GM11168 (cell line): ENCODE measurements around the gene PARP11.

ENCODE experiments used
- in situ Hi-C: fragments of 300-500 bp; cut with MboI; formaldehyde crosslinking; loops from one replicate; pipeline ENCODE4 v1.12.0; 2022; ENCODE audit warnings: low sequenced_read_pairs; ENCODE audit not compliant: unreplicated experiment

PARP11 gene

GRCh38 chr12:3872800-3873636, at the start of gene PARP11:
Gene PARP11, minus strand, starts transcription at chr12:3873399. Its CDS starts 170 bp downstream, at chr12:3873229.
- in situ Hi-C loops, result loop anchor here (10.0 kb wide), 1 partner anchor 232 kb away; no protein-coding TSS in a partner anchor

- in situ Hi-C loops, result no loop called here
Observed at GRCh38 chr12:3922033-3922432, 48.8 kb upstream of the PARP11 start.

GRCh38 chr12:3921526-3921925, 48.3 kb upstream of the PARP11 start:
- in situ Hi-C loops, result no loop called here

DNA sequence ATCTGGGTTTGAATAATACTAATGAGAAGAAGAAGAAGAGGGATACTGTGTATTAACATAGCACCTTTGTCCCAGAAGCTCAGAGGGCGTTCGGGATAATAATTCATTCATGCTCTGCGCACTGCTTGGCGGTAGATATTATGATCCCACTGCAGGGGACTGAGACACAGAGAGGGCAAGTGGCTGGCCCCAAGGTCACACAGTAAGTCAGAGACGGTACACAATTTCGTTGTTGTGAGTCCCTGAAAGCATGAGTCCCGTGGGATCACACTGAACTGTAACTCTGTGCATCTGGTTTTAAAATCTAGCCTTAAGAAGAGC, 47.9 kb upstream of the PARP11 start:
- in situ Hi-C loops, result no loop called here

DNA sequence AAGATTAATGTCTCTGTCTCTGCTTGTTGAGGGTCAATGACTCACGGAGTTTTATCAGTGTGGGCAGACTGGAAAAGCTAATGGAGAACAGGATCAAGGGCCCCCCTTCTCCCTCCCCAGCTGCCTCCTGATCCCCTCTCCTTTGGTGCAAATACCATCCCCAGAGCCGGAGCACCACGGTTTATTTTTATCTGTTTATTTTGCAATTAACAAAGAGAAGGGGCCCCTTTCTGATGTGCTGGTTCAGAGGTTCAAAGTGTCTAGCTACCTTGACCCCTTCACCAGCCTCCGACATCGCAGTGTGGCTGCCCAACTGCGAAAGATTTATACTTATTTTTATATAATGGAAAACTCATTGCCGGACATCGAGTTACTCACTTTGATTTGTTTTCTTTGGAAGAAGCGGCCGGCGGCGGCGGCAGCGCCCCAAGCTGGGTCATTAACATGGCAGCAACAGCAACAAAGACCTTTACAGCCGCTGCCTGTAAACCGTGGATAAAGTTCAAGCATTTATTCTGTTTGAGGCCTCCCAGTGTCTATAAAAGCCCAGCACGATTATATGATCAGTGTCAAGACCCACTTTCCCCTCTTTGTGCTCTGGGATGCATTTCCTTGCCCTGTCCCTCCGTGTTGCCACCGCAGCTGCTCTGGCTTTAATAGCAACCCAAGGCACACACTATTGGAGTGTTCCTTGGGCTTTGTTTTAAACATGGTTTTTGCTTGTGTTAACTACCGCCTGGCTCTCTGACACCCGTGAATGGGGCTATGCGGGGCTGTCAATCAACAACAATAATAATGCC, 47.4 kb upstream of the PARP11 start:
- in situ Hi-C loops, result no loop called here

- in situ Hi-C loops, result no loop called here
Observed at GRCh38 chr12:3913278-3913677, 40.1 kb upstream of the PARP11 start.

DNA sequence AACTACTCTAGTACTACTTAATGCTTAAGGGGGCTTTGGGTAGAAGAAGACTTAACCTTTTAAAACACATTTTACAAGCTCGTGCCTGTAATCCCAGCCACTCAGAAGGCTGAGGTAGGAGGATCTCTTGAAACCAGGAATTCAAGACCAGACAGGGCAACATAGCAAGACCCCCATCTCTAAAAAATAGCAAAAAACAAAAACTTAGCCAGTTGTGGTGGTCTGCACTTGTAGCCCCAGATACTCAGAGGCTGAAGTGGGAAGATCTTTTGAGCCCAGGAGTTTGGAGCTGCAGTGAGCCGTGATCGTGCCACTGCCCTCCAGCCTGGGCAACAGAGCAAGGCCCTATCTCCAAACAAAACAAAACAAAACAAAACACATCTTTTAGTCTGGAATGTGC, 39.7 kb upstream of the PARP11 start:
- in situ Hi-C loops, result no loop called here

GRCh38 chr12:3911409-3911808, 38.2 kb upstream of the PARP11 start:
- in situ Hi-C loops, result no loop called here

- in situ Hi-C loops, result no loop called here
Observed at GRCh38 chr12:3905664-3906063, 32.5 kb upstream of the PARP11 start.

DNA sequence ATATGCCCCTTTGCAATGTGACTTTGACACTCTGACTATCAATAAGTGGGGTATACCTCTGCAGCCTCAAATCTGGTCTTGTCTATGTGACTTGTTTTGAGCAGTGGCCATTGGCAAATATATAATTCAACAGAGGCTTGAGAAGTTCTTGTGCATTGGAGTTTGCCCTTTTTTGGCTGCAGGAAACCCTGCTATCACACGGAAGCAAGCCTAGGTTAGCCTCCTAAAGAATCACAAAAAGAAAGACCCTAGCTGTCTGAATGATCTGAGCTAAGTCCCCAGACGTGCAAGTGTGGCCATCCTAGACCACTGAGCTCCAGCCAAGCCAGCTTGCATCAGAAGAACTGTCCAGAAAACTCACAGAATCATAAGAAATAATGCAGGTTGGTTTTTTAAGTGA, 31.8 kb upstream of the PARP11 start:
- in situ Hi-C loops, result no loop called here

GRCh38 chr12:3902921-3903320, 29.7 kb upstream of the PARP11 start:
- in situ Hi-C loops, result no loop called here

- in situ Hi-C loops, result no loop called here
Observed at GRCh38 chr12:3901116-3901515, 27.9 kb upstream of the PARP11 start.

DNA sequence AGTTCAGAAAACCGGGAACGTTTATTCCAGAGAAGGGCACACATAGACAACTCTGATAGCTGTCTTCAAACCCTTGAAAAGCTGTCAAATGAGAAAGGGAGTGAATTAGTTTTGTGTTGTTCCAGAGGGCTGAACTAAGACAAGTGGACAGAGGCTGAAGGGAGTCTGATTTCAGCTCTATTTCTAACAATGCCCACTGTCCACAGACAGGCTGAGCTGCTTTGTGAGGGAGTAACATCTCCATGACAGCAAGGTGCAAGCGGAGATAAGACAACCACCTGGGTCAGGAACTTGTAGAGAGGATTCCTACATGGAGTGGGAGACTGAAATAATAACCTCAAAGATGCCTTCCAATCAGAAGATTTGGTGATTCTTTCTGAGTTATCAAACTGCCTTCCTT, 25.6 kb upstream of the PARP11 start:
- in situ Hi-C loops, result no loop called here

- in situ Hi-C loops, result no loop called here
Observed at GRCh38 chr12:3897371-3897971, 24.3 kb upstream of the PARP11 start.

GRCh38 chr12:3896801-3897351, 23.7 kb upstream of the PARP11 start:
- in situ Hi-C loops, result no loop called here

GRCh38 chr12:3896356-3896755, 23.2 kb upstream of the PARP11 start:
- in situ Hi-C loops, result no loop called here

- in situ Hi-C loops, result no loop called here
Observed at GRCh38 chr12:3892631-3893030, 19.4 kb upstream of the PARP11 start.

GRCh38 chr12:3891201-3891600, 18.0 kb upstream of the PARP11 start:
- in situ Hi-C loops, result no loop called here

DNA sequence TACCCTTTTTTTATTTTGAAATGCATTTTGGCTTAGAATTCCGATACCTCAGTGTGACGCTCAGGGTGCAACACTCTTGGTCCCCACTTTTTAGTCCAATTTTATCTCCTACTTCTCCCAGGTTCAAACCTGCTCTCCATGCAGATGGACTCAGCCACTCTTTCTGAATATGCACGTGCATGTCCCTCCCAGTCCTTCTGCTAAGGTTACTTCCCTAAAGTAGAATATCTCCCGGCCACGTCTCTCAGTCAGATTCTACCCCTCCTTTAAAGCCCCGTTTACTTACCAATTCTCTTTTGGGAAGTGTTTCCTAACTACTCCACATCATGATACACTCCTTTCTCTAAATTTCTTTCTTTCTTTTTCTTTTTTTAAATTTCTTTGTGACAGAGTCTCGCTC, 15.5 kb upstream of the PARP11 start:
- in situ Hi-C loops, result no loop called here

- in situ Hi-C loops, result no loop called here
Observed at GRCh38 chr12:3885277-3886094, 12.3 kb upstream of the PARP11 start.
